Thoracic aorta (tissue), 2 donors: ENCODE measurements around the gene SNX6. TPM values are rescaled to one million over a fixed set of nuclear protein-coding genes. Genes with fewer than 3 reads are reported as not detected.
A peak's percentile ranks its signal among the peaks of the same experiment; 100 is the strongest.
"Not testable (repeated sequence)": the region's sequence is repeated elsewhere in the genome, so short reads cannot be mapped to it uniquely, and the experiment has no call there.

Experiments
- ATAC-seq: fragments of 150-250 bp; one replicate; pipeline ENCODE4 v1.8.0; 2017; ENCODE audit warnings: low read depth; ENCODE audit not compliant: insufficient number of reproducible peaks, low FRiP score
- DNase-seq: peaks from one replicate; pipeline ENCODE4 v3.0.0-alpha.2; 2020; ENCODE audit warnings: low spot score
- H3K27ac ChIP-seq, 2 donors: fragments of 200-600 bp; sonication (generic); 1 replicate in 1 of 2; 2 replicates in 1 of 2; pipeline ENCODE4 v1.5.1; 2016; ENCODE audit warnings: mild to moderate bottlenecking in 2 of 2, moderate library complexity in 2 of 2
- H3K27me3 ChIP-seq: fragments of 200-600 bp; sonication (generic); replicated peaks from 2 replicates; pipeline ENCODE4 v1.6.0; 2016; ENCODE audit warnings: mild to moderate bottlenecking; ENCODE audit not compliant: insufficient read depth
- H3K36me3 ChIP-seq: fragments of 200-600 bp; sonication (generic); one replicate; pipeline ENCODE4 v1.5.1; 2016
- H3K4me1 ChIP-seq, 2 donors: fragments of 200-600 bp; sonication (generic); 1 replicate in 1 of 2; 2 replicates in 1 of 2; pipeline versions ENCODE4 v1.5.1 to v1.6.0; 2016; ENCODE audit warnings: low read depth in 2 of 2, mild to moderate bottlenecking in 1 of 2; ENCODE audit not compliant: control insufficient read depth in 1 of 2
- H3K4me3 ChIP-seq: fragments of 200-600 bp; sonication (generic); 2 replicates; pipeline ENCODE4 v1.5.1; 2016; ENCODE audit warnings: mild to moderate bottlenecking
- H3K9me3 ChIP-seq: fragments of 200-600 bp; sonication (generic); 2 replicates; pipeline ENCODE4 v1.5.1; 2016
- CTCF ChIP-seq: fragments of 200-600 bp; sonication (generic); IDR thresholded peaks from one replicate; pipeline ENCODE4 v1.5.1; 2019; ENCODE audit warnings: antibody characterized with exemption
- total RNA-seq, 2 donors: library from RNA; depleted of rRNA; stranded (reverse); fragments of >200 nt; gene quantifications; one replicate each; pipeline versions ENCODE4 v1.1.0 to v1.2.3, GENCODE V29; 2016

The SNX6 gene
- total RNA-seq, 2 donors from 2014 or later, result 84.2 to 128 TPM

DNA sequence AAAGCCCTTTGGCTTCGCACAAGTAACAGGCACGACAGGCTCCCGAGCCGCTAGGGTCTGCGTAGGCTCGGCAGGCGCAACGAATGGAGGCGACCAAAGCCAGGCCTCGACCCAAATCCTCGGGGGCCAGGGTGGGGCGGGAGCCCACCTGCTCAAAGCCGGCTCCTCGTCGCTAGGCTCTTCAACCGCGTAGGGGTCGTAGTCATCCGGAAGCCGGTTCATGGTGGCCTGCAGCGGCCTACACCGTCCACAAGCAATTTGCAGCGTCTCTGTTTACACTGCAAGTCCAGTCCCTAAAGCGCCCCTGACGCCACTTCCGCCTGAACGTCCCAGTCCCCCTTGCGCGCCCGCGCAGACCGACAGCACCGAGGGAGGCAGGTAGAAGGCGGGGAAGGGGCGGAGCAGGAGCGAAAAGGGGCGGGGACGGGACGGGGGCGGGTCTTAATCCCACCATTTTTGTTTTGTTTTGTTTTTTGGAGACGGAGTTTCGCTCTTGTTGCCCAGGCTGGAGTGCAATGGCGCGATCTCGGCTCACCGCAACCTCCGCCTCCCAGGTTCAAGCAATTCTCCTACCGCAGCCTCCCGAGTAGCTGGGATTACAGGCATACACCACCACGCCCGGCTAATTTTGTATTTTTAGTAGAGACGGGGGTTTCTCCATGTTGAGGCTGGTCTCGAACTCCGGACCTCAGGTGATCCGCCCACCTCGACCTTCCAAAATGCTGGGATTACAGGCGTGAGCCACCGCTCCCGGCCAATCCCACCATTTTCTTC, 90.4 kb downstream of the SNX6 start, which contains the start of gene EAPP:
Gene EAPP, minus strand, starts transcription at position 295 of the 774 bp plus-strand sequence. Its CDS starts 73 bp downstream, at position 222.
- Histone ChIP-seq H3K4me3 (peak within 1 kb of the TSS; percentile 90), H3K4me1 (peaks cover 17 to 22% of the 10 kb centered on the region in 2 donors), H3K36me3 (peaks cover 6% of the 10 kb centered on the region), H3K27me3 (no peaks in the 10 kb centered on the region), H3K9me3 (no peaks in the 10 kb centered on the region), H3K27ac (peak within 1 kb of the TSS; percentile 94 to 98)
- DNase-seq (peak; percentile 94), ATAC-seq (peak; percentile 93)
- no peak for TF ChIP-seq CTCF

- DNase-seq (no peak), ATAC-seq (no peak)
- Histone ChIP-seq H3K4me1 (peaks cover 17 to 22% of the 10 kb centered on the region in 2 donors), H3K27ac (peak overlapping the region; percentile 94 to 98), H3K36me3 (peaks cover 11% of the 10 kb centered on the region), H3K4me3 (peak overlapping the region; percentile 90), H3K9me3 (no peaks in the 10 kb centered on the region), H3K27me3 (no peaks in the 10 kb centered on the region)
- no peak for TF ChIP-seq CTCF
Observed at GRCh38 chr14:34538871-34539406, 91.0 kb downstream of the SNX6 start.

GRCh38 chr14:34538096-34538495, 91.9 kb downstream of the SNX6 start:
- peak overlapping the region; percentile 94 to 98 for H3K27ac ChIP-seq
- H3K9me3 ChIP-seq, H3K27me3 ChIP-seq, DNase-seq, ATAC-seq: not testable (repeated sequence)
- H3K4me1 ChIP-seq, result peaks cover 17 to 22% of the 10 kb centered on the region in 2 donors
- H3K4me3 ChIP-seq, result peak overlapping the region; percentile 90
- peaks cover 17% of the 10 kb centered on the region for H3K36me3 ChIP-seq

DNA sequence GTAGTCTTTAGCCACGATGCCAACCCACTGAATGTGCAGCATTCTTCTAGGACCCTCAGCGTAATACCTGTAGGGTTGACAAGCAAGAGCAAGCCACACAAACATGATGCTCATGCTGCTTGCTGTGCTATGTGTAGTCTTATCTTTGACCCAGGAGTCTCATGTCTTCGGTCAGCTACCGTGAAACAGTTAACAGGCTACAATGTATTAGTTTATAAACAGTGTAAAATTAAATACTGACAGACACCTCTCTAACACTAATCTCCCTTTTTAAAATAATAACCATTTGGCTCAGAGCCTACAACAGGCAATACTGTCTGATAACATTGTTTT, 92.3 kb downstream of the SNX6 start:
- H3K27me3 ChIP-seq, result no peaks in the 10 kb centered on the region
- TF ChIP-seq CTCF, result no peak
- peak overlapping the region in 1 of 2 donors; percentile 94 for H3K27ac ChIP-seq
- no peak for ATAC-seq
- H3K36me3 ChIP-seq, result peaks cover 20% of the 10 kb centered on the region
- peak overlapping the region; percentile 90 for H3K4me3 ChIP-seq
- H3K4me1 ChIP-seq, result peaks cover 17 to 22% of the 10 kb centered on the region in 2 donors
- DNase-seq, result no peak
- H3K9me3 ChIP-seq, result no peaks in the 10 kb centered on the region

DNA sequence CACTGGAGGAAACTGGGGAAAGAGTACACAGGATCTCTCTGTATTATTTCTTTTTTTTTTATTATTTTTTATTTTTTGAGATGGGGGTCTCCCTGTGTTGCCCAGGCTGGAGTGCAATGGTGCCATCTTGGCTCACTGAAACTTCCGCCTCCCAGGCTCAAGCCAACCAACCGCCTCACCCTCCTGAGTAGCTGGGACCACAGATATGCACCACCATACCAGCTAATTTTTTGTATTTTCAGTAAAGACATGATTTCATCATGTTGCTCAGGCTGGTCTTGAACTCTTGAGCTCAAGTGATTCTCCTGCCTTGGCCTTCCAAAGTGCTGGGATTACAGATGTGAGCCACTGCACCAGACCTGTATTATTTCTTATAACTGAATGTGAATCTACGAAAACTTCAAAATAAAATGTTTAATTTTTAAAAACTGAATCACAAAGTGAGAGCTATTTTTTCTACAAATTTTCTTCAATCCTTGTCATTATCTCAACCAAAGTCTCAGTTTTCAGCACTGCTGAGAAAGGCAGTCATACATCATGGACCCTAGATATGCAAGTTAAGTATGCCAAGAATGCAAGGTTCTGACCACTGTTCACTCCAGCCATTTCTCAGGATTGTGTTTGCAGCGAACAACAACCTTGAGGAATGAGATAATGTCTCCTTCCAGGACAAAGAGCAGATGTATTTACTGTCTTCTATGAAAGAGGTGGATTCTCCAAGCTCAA, 92.8 kb downstream of the SNX6 start:
- TF ChIP-seq CTCF, result no peak
- Histone ChIP-seq H3K4me1 (peaks cover 17 to 22% of the 10 kb centered on the region in 2 donors), H3K4me3 (no peak overlapping the region), H3K27ac (no peak overlapping the region), H3K27me3 (no peaks in the 10 kb centered on the region), H3K9me3 (no peaks in the 10 kb centered on the region), H3K36me3 (peaks cover 22% of the 10 kb centered on the region)
- no peak for ATAC-seq
- DNase-seq, result no peak
